NCI-H2196 treated with DMSO at 0.1 percent for 48 hours (cell line): ENCODE data around the gene WNT16.

Experiments used
- DNase-seq: peaks from one replicate; lab custom pipeline; 2025; ENCODE audit not compliant: unreplicated experiment; lab: John Stamatoyannopoulos, UW

The WNT16 gene

DNA sequence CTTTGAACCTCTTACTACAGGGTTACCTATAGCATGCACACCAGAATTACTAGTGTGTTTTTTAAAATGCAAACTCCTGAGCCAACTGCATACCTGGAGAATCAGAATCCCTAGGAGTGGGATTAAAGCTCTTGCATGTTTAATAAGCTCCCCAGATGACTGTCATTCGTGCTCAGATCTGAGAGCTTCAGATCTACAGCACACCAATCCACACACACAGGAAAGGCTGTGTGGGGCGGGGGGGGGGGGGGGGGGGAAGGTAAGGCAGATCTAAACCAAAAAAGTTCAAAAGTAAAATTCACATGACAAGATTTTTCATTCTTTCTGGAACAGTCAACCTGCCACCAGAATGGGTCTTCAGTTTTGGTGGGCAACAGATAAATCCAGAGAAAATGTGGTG lies 61.8 kb downstream of the WNT16 start:
- no peak for DNase-seq
